NK-92 (cell line): ENCODE data around the gene UNC13C.
"Not testable (repeated sequence)": the region's sequence is repeated elsewhere in the genome, so short reads cannot be mapped to it uniquely, and the experiment has no call there.

ENCODE experiments used
- DNase-seq: peaks from one replicate; lab custom pipeline; 2025; ENCODE audit not compliant: unreplicated experiment; lab: John Stamatoyannopoulos, UW

UNC13C gene

DNA sequence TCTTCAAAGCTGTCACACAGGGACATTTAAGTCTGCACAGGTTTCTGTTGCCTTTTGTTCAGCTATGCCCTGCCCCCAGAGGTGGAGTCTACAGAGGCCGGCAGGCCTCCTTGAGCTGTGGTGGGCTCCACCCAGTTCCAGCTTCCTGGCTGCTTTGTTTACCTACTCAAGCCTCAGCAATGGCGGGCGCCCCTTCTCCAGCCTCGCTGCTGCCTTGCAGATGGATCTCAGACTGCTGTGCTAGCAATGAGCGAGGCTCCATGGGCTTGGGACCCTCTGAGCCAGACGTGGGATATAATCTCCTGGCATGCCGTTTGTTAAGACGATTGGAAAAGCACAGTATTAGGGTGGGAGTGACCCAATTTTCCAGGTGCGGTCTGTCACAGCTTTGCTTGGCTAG, 472.0 kb downstream of the UNC13C start:
- DNase-seq, result not testable (repeated sequence)

DNA sequence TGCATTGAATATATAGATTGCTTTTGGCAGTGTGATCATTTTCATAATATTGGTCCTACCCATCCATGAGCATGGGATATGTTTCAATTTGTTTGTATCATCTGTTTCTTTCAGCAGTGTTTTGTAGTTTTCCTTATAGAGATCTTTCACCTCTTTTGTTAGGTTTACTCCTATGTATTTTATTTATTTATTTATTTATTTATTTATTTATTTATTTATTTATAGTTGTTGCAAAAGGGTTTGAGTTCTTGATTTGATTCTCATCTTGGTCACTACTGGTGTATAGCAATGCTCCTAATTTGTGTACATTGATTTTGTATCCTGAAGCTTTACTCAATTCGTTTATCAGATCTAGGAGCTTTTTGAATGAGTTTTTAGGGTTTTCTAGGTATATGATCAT, 478.2 kb downstream of the UNC13C start:
- DNase-seq, result no peak

DNA sequence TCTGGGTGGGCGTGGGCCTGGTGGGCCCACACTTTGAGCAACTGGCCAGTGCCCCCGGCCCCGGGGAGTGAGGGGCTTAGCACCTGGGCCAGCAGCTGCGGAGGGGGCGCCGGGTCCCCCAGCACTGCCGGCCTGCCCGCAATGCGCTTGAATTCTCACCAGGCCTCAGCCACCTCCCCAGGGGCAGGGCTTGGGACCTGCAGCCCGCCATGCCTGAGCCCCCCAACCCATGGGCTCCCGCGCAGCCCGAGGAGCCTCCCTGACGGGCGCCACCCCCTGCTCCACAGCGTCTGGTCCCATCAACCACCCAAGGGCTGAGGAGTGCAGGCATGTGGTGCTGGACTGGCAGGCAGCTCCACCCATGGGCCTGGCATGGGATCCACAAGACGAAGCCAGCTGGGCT, 484.3 kb downstream of the UNC13C start:
- DNase-seq, result no peak

DNA sequence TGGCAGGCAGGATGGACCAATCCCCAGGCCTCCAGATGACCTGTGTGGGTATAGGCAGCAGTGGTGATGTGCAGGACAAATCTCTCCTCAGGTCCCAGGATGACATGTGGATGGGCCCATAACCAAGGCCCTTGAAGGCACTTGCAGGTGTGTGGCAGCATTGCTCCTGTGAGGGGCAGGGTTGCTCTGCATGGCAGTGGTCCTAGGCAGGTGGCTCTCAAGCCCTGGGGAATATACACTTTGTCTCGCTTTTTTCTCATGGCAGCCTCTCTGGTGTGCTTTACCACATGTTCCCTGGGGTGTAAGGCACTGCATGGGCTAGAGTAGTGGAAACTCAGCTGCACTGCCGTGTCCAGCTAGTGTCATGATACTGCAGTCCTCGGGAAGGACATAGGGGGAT, 503.6 kb downstream of the UNC13C start:
- DNase-seq, result no peak

DNA sequence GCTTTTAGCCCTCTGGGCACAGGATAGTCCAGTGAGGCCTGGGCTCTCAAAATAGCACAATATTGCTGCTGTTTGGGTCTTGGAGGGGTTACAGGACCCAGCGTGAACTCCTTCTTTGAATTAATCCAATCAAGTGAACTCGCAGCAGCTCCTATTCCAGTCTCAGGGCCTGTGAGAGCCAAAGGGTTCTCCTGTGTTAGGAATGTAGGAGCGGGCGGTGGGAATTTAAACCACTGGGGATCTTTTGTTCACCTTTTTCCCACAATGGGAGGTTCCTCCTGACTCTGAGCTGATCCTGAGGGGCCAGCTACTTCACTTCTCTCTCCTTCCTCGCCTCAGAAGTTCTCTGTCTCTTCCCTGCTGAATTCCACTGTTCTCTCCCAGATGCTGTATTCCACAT, 504.0 kb downstream of the UNC13C start:
- no peak for DNase-seq

DNA sequence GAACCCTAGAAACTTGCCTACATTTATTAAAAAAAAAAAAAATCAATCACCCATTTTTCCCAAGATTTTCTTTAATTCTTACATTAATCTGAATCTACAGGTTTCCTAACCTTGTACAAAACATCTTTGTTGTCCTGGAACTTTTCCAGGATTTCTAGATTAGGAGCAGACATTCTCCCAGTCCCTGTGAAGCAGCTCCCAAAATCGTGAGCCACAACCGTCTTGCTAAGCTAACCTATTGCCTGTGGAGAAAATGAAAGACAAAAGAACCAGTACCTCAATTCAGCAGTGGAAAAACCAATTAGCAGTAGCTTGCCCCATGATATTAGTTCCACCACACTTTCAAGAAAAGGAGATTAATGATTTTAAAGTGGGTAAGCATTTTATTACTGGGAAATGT, 522.1 kb downstream of the UNC13C start:
- no peak for DNase-seq

DNA sequence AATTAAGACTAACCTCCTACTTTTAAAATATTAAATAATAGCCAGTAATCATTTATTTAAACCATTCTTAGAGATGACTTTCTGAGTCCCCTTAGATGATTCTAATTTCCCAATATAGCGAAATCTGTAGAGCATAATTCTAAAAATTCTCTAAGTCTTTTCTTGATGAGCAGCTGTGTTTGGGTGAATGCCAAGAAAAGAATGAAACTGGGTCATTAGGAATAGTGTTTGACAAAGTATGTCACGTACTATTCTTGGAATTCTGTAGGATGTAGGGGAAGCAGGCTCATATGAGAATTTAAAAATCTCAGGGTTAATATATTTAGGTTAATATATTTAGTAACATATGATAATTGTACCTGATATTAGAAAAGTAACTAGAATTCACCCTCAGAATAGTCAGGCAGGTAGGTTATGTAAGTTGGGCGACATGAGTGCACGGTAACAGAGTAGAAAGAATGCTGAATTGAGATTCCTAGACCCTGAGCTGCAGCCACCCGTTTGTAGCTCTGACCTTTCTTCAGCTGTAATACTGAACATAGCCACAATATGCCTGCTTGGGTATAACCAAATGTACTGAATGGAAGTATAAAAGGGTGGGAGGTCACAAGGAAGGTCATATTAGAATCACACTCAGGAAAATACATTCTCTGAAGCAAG, 524.3 kb downstream of the UNC13C start:
- no peak for DNase-seq

DNA sequence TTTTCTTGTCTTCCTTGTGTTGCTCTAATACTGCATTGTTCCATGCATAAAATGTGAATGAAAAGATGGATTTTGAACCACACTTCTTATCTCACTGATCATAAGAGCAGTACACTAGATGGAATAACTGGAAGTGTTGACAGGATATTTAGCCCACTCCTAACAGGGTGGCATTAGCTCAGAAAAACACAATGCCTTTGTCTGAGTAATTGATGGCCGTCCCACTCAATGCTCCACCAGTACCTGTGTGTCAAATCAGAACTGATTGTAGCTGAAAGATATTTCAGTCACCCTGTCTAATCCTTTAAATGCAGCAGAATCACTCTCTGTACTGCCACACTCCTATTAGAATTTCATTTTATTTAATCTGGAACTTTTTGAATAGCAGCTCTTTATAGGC, 526.5 kb downstream of the UNC13C start:
- DNase-seq, result no peak

DNA sequence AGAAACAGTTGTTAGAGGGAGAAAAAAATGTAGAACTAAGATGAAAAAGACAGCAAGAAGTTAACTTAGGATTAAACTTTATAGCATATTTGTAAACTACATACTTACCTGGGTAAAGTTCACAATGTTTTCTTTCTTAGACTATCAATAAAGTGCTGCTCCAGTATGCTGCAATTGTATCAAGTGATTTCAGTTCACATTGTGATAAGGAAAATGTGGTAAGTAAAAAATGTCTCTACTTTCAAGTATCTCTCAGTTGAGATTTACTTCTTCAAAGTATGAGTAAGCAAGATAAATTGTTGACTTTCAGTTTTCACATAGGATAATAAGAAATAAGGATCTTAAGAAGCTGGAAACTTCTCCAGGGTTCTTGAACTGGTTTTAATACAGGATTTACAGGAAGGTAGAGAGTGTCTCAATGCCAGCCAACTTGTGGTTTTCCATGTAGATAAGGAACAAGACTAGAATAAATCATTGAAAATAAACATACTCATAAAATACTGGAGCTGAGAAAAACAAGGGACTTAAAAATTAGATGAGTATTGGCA, 528.8 kb downstream of the UNC13C start:
- no peak for DNase-seq

DNA sequence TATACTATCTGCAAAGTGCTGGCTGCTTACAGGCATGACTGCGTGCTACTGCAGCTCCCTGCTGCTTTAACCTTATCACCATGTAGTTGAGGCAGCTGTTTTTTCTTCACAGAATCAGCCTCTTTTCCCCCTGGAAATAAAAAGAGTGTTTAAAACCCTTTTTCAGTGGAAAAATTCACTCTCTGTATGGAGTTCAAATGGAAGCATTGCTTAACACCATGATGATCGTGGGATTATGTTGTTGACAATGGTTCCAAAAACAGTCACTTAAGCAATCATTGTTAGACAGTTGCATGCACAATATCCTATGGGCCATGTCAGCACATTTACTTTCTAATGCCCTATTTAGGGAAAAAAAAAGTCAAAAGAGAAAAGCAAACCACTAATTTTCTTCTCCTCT, 536.4 kb downstream of the UNC13C start:
- no peak for DNase-seq

DNA sequence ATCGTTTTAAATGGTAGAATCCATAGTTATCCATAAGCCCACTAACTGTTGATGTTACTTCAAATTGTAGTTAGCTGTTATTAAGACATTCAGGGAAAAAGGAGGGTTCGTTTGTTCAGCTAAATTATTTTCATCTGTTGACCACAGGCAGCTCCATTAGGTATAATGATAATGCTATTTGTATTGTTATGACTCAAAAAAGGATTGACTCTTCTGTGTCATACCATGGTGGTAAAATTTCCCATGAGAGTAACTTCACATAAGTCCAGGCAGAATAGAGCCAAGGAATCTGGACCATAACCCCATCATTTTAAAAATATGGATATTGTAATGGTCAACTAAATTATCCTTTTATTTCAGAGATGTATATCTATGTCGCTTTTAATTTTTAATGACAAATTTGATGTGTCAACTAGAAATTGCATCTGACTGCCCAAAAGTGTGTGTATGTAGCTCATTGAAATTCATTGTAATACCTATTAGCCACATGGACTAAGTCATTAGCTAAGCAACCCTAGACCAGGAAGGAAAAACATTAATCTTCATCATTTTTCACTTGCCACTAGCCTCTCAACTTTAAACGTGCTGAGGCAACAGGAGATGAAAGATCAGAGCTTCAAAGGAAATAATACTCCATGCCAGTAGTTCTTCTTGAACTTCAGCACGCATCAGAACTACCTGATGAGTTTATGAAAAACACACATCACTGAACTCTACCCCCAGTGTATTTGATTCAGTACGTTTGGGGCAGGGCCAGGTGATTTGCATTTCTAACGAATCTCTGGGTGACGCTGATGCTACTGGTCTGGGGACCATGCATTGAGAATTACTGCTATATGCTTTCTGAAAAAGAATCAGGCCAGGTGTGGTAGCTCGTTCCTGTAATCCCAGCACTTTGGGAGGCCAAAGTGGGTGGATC, 537.7 kb downstream of the UNC13C start:
- no peak for DNase-seq

DNA sequence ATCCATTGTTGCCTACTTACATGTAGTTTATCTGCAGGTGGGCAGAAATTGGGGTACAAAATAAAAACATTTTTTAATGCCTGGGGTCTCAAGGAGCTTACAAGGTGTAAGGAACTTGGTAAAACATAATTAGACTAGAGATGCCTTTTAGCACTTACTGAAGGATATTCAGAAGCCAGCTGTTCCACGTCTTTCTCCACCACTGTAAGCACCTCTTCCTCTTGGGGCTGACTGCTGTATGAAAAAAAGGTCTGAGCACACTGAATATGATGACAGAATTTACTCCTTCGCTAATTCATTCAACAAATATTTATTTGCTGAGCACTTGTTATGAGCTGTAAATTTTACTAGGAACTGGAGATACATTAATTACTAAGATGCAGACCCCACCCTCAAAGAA, 539.1 kb downstream of the UNC13C start:
- no peak for DNase-seq

DNA sequence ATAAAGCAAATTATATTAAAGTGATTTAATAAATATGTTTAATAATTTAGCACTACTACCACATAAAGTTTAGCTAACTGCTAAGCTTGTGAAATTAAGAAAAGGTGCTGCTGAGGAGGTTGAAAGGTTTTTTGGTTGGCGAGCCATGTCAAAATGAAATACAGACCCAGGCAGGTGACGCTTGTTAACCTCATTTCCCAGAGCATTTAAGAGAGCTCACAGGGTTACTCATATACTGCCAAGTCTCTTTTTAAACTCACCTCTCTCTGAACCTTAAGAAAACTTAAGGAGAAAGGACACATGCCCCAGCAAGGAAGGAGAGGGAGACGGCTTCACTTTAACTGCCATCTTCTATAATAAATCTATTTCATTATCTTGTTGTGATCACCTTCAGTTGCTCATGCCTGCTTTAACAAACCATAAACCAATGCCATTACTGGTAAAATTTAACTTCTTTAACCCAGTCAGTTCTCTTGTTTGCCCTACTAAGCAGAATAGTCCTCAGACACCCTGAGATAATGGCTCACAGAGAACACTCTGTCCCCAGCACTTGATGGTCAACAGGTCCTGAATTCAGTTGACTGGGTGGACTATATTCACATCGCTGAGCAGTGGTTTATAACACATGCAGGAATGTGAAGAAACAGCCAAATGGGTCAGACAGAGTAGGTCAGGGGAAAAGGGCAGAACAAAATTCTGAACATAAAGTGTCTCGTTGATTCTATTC, 540.1 kb downstream of the UNC13C start:
- no peak for DNase-seq

DNA sequence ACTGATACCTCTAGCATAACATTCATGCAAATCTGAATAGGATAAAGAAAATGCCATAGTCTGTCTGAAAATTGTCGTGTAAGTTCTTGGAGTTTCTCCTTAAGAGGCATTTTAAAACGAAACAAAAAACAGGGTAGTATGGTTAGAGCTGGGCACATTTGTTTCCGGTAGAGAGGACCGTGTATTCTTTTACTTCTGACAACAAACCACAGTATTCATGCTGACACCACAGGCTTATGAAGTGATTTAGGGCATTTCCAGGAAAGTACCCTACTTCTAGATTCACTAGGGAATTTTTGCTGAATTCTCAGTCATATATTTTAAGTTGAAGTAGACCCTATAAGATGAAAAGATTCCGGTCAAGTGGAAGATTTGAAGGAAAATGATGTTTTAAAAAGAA, 541.3 kb downstream of the UNC13C start:
- no peak for DNase-seq

DNA sequence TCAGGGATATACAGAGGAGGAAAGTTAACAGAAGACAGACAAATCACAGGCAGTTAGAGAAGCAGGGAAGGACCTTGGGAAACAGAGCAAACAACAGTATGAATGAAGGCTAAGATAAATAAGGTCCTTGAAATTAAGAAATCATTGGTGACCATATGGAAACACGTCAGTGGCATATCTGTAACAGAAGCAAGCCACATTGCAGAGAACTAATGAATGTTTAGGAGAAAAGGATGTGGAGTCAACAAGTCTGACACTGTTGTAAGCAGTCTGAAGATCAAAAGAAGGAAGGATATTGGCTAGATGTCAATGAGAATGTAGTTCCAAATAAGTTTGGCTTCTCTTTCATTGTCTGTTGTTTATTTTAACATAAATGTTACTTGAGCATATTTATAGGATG, 542.4 kb downstream of the UNC13C start:
- DNase-seq, result no peak

DNA sequence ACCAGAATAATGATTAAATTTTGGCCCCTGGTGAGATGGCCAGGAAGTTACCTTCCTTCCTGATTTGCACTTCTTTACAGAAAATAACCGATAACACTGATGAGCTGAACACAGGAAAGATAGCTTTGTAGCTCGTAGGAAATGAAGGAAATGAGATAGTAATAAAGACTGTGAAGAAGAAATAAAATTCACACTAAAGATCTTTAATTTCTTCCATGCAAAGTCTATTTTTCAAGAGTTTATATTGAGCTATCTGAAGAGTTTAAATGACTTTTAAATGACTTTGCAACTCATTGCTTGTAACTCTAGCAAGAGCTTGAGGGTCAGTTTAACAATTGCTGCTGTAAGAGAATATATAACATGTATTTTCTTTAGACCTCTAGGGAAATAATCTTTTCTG, 543.0 kb downstream of the UNC13C start:
- DNase-seq, result no peak

DNA sequence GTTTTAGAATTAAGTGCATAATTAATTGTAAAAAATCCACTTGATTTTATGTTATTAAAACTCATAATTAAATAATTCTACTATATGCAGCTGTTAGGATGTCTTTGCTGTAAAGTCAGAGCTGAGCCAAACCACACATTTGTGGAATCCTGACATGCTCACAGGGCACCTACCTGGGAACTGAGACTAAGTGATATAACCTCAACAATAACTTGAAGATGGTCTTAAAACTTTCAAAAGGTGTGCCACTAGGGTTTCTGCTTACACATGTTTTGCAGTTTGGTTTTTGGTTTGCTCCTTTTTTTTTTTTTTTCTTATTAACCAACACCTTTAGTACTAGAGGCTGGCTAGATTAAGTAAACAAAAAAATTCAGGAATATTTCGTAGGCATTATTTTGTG, 549.8 kb downstream of the UNC13C start:
- no peak for DNase-seq

DNA sequence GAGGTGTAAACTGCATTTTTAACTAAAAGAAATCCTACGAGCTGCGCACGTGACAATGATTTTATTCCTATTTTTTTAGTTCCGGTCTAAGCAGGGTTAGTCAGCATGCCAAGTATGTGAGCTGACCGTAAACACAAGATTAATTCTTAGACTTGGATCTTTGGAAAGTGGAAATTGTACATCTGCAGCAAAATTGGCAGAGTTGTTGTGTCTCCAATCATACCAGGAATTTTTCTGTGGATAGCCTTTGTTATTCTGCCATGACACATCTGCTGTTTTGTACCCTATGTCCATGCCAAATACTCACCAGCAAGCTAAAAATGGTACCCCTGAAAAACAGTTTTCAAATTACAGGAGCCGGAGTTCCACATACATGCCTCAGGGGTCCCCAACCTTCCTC, 562.5 kb downstream of the UNC13C start:
- DNase-seq, result no peak

DNA sequence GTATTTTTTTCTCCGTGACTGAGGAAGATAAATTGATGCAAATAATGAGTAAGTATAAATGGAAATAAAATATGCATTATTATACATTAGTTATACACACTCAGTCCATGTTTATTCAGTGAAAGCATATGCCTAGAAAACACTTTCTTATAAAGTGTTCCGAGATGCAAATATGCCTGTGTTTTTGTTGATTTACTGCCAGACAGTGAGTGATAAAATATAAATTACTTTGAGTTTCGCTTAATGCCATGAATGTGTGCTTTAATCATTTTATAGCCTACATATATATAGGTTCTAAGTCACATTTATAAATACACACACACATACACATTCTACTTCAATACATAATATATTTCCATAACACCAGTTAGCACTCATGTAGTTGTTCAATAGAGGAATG, 569.2 kb downstream of the UNC13C start:
- no peak for DNase-seq

DNA sequence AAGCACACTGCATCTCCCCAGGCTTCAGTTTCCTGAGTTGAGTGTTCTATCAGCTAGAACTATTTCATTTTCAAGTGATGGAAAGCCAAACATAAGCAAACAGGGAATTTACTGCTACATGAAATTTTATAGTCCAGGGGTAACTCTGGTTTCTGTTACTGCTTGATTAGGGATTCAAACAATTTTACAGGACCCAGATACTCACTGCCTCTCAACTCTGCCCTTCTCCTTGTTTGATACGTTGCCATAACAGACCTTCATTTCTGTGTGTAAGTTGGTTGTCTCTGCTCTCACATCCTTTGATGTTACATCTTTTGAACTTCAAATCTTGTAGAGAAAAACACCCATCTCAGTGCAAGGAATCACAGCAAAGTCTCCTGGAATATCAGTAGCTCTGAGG, 572.7 kb downstream of the UNC13C start:
- DNase-seq, result no peak

DNA sequence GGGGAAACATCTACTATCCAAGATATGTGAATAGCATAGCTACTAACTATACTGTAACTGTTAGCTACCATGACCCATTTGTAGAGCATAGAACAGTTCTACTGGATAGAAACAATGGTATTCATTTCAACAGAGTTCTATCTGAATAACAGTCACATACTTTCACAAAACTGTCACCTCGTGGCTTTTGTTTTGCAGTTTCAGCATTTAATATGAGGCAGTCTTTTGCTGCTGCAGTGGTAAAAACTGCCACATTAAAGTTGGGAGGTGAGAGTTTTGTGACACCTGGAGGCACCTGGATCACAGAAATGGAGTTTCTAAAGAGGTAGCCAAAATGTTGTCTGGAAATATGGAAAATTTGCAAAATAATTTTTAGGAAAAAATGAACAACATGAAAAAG, 578.0 kb downstream of the UNC13C start:
- no peak for DNase-seq
